HEK293T (cell line): ENCODE measurements around the gene PSMA1.

Source experiments
- ARNT ChIP-seq: fragments of 450-650 bp; IDR thresholded peaks from 2 replicates; pipeline ENCODE4 v1.6.1; 2017; ENCODE audit warnings: mild to moderate bottlenecking
- BHLHE40 ChIP-seq: fragments of 450-650 bp; IDR thresholded peaks from 2 replicates; pipeline ENCODE4 v1.6.1; 2016; ENCODE audit warnings: mild to moderate bottlenecking, moderate library complexity, borderline replicate concordance
- CTBP1 ChIP-seq: fragments of 450-650 bp; IDR thresholded peaks from 2 replicates; pipeline ENCODE4 v1.6.1; 2016; ENCODE audit warnings: borderline replicate concordance
- ELF4 ChIP-seq: fragments of 450-650 bp; IDR thresholded peaks from 2 replicates; pipeline ENCODE4 v1.6.1; 2017; ENCODE audit warnings: antibody characterized with exemption
- FOXA1 ChIP-seq: fragments of 450-650 bp; IDR thresholded peaks from 2 replicates; pipeline ENCODE4 v1.6.1; 2016; ENCODE audit warnings: mild to moderate bottlenecking
- FOXK2 ChIP-seq: fragments of 450-650 bp; IDR thresholded peaks from 2 replicates; pipeline ENCODE4 v1.6.1; 2016; ENCODE audit warnings: mild to moderate bottlenecking
- FOXM1 ChIP-seq: fragments of 450-650 bp; IDR thresholded peaks from 2 replicates; pipeline ENCODE4 v1.6.1; 2017; ENCODE audit warnings: mild to moderate bottlenecking, borderline replicate concordance
- LEF1 ChIP-seq: fragments of 450-650 bp; IDR thresholded peaks from 2 replicates; pipeline ENCODE4 v1.6.1; 2017; ENCODE audit warnings: mild to moderate bottlenecking, borderline replicate concordance
- NFRKB ChIP-seq: fragments of 450-650 bp; IDR thresholded peaks from 2 replicates; pipeline ENCODE4 v1.6.1; 2016; ENCODE audit warnings: mild to moderate bottlenecking, moderate library complexity
- PKNOX1 ChIP-seq: fragments of 450-650 bp; IDR thresholded peaks from 2 replicates; pipeline ENCODE4 v1.6.1; 2016
- SP1 ChIP-seq: fragments of 450-650 bp; IDR thresholded peaks from 2 replicates; pipeline ENCODE4 v1.6.1; 2017
- SUZ12 ChIP-seq: fragments of 450-650 bp; IDR thresholded peaks from 2 replicates; pipeline ENCODE4 v1.6.1; 2016; ENCODE audit warnings: mild to moderate bottlenecking
- TARDBP ChIP-seq: fragments of 450-650 bp; IDR thresholded peaks from 2 replicates; pipeline ENCODE4 v1.6.1; 2016
- ZNF384 ChIP-seq: fragments of 450-650 bp; IDR thresholded peaks from 2 replicates; pipeline ENCODE4 v1.6.1; 2016

- TF ChIP-seq FOXA1 = no peak
- no peak for TF ChIP-seq ARNT
- TF ChIP-seq NFRKB = no peak
- no peak for TF ChIP-seq PKNOX1
- no peak for TF ChIP-seq BHLHE40
- no peak for TF ChIP-seq ELF4
- no peak for TF ChIP-seq TARDBP
- TF ChIP-seq FOXM1 = no peak
- TF ChIP-seq SP1 = no peak
- no peak for TF ChIP-seq LEF1
- no peak for TF ChIP-seq SUZ12
- no peak for TF ChIP-seq ZNF384
- no peak for TF ChIP-seq FOXK2
- TF ChIP-seq CTBP1 = no peak
Observed at GRCh38 chr11:14541192-14541947, 21.2 kb upstream of the PSMA1 start.
